Spinal cord (tissue), 4 donors: ENCODE measurements around the gene PPP2R5B. TPM values are rescaled to one million over a fixed set of nuclear protein-coding genes. Genes with fewer than 3 reads are reported as not detected.

Source experiments
- polyA plus RNA-seq, 2 donors: library from polyadenylated mRNA; unstranded; fragments of 120-200 nt; gene quantifications; one replicate each; pipeline ENCODE4 v1.2.1, GENCODE V29; 2013; ENCODE audit not compliant: insufficient read length in 2 of 2
- small RNA-seq: library from RNA; depleted of rRNA; stranded (forward); fragments of <200 nt; gene quantifications from one replicate; pipeline ENCODE3, GENCODE V24; 2014; ENCODE audit warnings: low replicate concordance
- total RNA-seq, 2 donors: library from RNA; depleted of rRNA in 1 of 2; stranded (reverse); fragments of 120-200 nt in 1 of 2; fragments of >200 nt in 1 of 2; gene quantifications; one replicate each; pipeline versions ENCODE4 v1.2.3 to v1.2.4, GENCODE V29; 2013 to 2014

PPP2R5B gene
- total and polyA plus RNA-seq, 4 donors: 26.3 to 99.8 (median 68.2) TPM

Small RNAs within 50 kb of the gene (small RNA-seq; reads per million reads assigned to genes)
- gene MIR6749 (not detected), gene MIR6750 (not detected)

Other genes starting within 250 kb of the PPP2R5B start
- gene NRXN2, start 201.5 kb upstream of the PPP2R5B start, total RNA-seq: 100 to 1,000 TPM in 1 of 2 donors, 10 to 100 TPM in 1; 68.0 to 145 TPM
- gene NRXN2, start 201.5 kb upstream of the PPP2R5B start, polyA plus RNA-seq: 100 to 1,000 TPM; 415 to 424 TPM
- gene RASGRP2, start 180.5 kb upstream of the PPP2R5B start, total RNA-seq: 10 to 100 TPM; 18.8 to 23.7 TPM
- gene RASGRP2, start 180.5 kb upstream of the PPP2R5B start, polyA plus RNA-seq: 10 to 100 TPM; 58.7 to 87.3 TPM
- gene PYGM, start 164.7 kb upstream of the PPP2R5B start, total RNA-seq: 10 to 100 TPM in 1 of 2 donors, 1 to 10 TPM in 1; 9.7 to 13.6 TPM
- gene PYGM, start 164.7 kb upstream of the PPP2R5B start, polyA plus RNA-seq: 10 to 100 TPM in 1 of 2 donors, 1 to 10 TPM in 1; 8.3 to 13.3 TPM
- gene SF1, start 146.1 kb upstream of the PPP2R5B start, total RNA-seq: 100 to 1,000 TPM; 102 to 118 TPM
- 100 to 1,000 TPM; 286 to 377 TPM for gene SF1, start 146.1 kb upstream of the PPP2R5B start, polyA plus RNA-seq
- 10 to 100 TPM; 15.3 to 26.3 TPM for gene MAP4K2, start 121.5 kb upstream of the PPP2R5B start, total RNA-seq
- 10 to 100 TPM; 36.0 to 47.7 TPM for gene MAP4K2, start 121.5 kb upstream of the PPP2R5B start, polyA plus RNA-seq
- gene MEN1, start 114.1 kb upstream of the PPP2R5B start, total RNA-seq: 10 to 100 TPM; 12.4 to 17.6 TPM
- 10 to 100 TPM; 39.3 to 46.7 TPM for gene MEN1, start 114.1 kb upstream of the PPP2R5B start, polyA plus RNA-seq
- gene CDC42BPG, start 80.0 kb upstream of the PPP2R5B start, total RNA-seq: 1 to 10 TPM in 1 of 2 donors, under 1 TPM in 1; 0.59 to 2.0 TPM
- 1 to 10 TPM in 1 of 2 donors, under 1 TPM in 1; 0.43 to 1.5 TPM for gene CDC42BPG, start 80.0 kb upstream of the PPP2R5B start, polyA plus RNA-seq
- 10 to 100 TPM; 40.9 to 75.8 TPM for gene EHD1, start 46.1 kb upstream of the PPP2R5B start, total RNA-seq
- gene EHD1, start 46.1 kb upstream of the PPP2R5B start, polyA plus RNA-seq: 100 to 1,000 TPM in 1 of 2 donors, 10 to 100 TPM in 1; 82.4 to 102 TPM
- 10 to 100 TPM in 1 of 2 donors, 1 to 10 TPM in 1; 8.1 to 14.7 TPM for gene ATG2A, start 7.5 kb upstream of the PPP2R5B start, total RNA-seq
- gene ATG2A, start 7.5 kb upstream of the PPP2R5B start, polyA plus RNA-seq: 10 to 100 TPM; 26.0 to 26.8 TPM
- 1 to 10 TPM in 1 of 2 donors, under 1 TPM in 1; 0.59 to 3.5 TPM for gene GPHA2, start 11.2 kb downstream of the PPP2R5B start, total RNA-seq
- 1 to 10 TPM in 1 of 2 donors, not detected in 1; 1.9 TPM for gene GPHA2, start 11.2 kb downstream of the PPP2R5B start, polyA plus RNA-seq
- under 1 TPM in 1 of 2 donors, not detected in 1; 0.50 TPM for gene MAJIN, start 47.4 kb downstream of the PPP2R5B start, total RNA-seq
- under 1 TPM in 1 of 2 donors, not detected in 1; 0.42 TPM for gene MAJIN, start 47.4 kb downstream of the PPP2R5B start, polyA plus RNA-seq
- under 1 TPM; 0.99 TPM for gene BATF2, start 72.3 kb downstream of the PPP2R5B start, total RNA-seq
- gene BATF2, start 72.3 kb downstream of the PPP2R5B start, polyA plus RNA-seq: 1 to 10 TPM in 1 of 2 donors, under 1 TPM in 1; 0.76 to 1.0 TPM
- gene ARL2, start 89.5 kb downstream of the PPP2R5B start, total RNA-seq: 100 to 1,000 TPM in 1 of 2 donors, 10 to 100 TPM in 1; 75.4 to 120 TPM
- 100 to 1,000 TPM; 119 to 123 TPM for gene ARL2, start 89.5 kb downstream of the PPP2R5B start, polyA plus RNA-seq
- 10 to 100 TPM; 14.4 to 25.7 TPM for gene SNX15, start 102.8 kb downstream of the PPP2R5B start, total RNA-seq
- 10 to 100 TPM; 30.6 to 32.4 TPM for gene SNX15, start 102.8 kb downstream of the PPP2R5B start, polyA plus RNA-seq
- gene SAC3D1, start 116.5 kb downstream of the PPP2R5B start, total RNA-seq: 1 to 10 TPM; 4.0 to 6.4 TPM
- gene SAC3D1, start 116.5 kb downstream of the PPP2R5B start, polyA plus RNA-seq: 10 to 100 TPM; 16.5 to 18.0 TPM
- 10 to 100 TPM in 1 of 2 donors, 1 to 10 TPM in 1; 7.7 to 25.2 TPM for gene NAALADL1, start 133.9 kb downstream of the PPP2R5B start, total RNA-seq
- gene NAALADL1, start 133.9 kb downstream of the PPP2R5B start, polyA plus RNA-seq: 1 to 10 TPM; 5.5 to 8.1 TPM
- 1 to 10 TPM; 5.4 to 8.7 TPM for gene CDCA5, start 159.4 kb downstream of the PPP2R5B start, total RNA-seq
- gene CDCA5, start 159.4 kb downstream of the PPP2R5B start, polyA plus RNA-seq: 10 to 100 TPM; 14.1 to 15.0 TPM
- 10 to 100 TPM; 19.4 to 32.6 TPM for gene ZFPL1, start 159.5 kb downstream of the PPP2R5B start, total RNA-seq
- gene ZFPL1, start 159.5 kb downstream of the PPP2R5B start, polyA plus RNA-seq: 10 to 100 TPM; 35.8 to 37.6 TPM
- gene VPS51, start 171.5 kb downstream of the PPP2R5B start, total RNA-seq: 100 to 1,000 TPM in 1 of 2 donors, 10 to 100 TPM in 1; 91.4 to 122 TPM
- gene VPS51, start 171.5 kb downstream of the PPP2R5B start, polyA plus RNA-seq: 100 to 1,000 TPM; 158 to 165 TPM
- gene TM7SF2, start 187.2 kb downstream of the PPP2R5B start, total RNA-seq: 10 to 100 TPM; 46.6 to 61.8 TPM
- 100 to 1,000 TPM; 104 to 118 TPM for gene TM7SF2, start 187.2 kb downstream of the PPP2R5B start, polyA plus RNA-seq
- 10 to 100 TPM in 1 of 2 donors, 1 to 10 TPM in 1; 2.7 to 10.7 TPM for gene ZNHIT2, start 193.0 kb downstream of the PPP2R5B start, total RNA-seq
- gene ZNHIT2, start 193.0 kb downstream of the PPP2R5B start, polyA plus RNA-seq: 10 to 100 TPM; 10.2 to 14.0 TPM
- gene FAU, start 197.4 kb downstream of the PPP2R5B start, total RNA-seq: 100 to 1,000 TPM; 174 to 693 TPM
- gene FAU, start 197.4 kb downstream of the PPP2R5B start, polyA plus RNA-seq: 100 to 1,000 TPM; 603 to 622 TPM
- 10 to 100 TPM; 36.7 to 55.3 TPM for gene MRPL49, start 197.6 kb downstream of the PPP2R5B start, total RNA-seq
- 10 to 100 TPM; 42.5 to 45.0 TPM for gene MRPL49, start 197.6 kb downstream of the PPP2R5B start, polyA plus RNA-seq
- 10 to 100 TPM; 14.3 to 18.3 TPM for gene SYVN1, start 209.8 kb downstream of the PPP2R5B start, total RNA-seq
- gene SYVN1, start 209.8 kb downstream of the PPP2R5B start, polyA plus RNA-seq: 10 to 100 TPM; 44.2 to 52.6 TPM
- not detected for gene SPDYC, start 245.5 kb downstream of the PPP2R5B start, total RNA-seq
- under 1 TPM in 1 of 2 donors, not detected in 1; 0.17 TPM for gene SPDYC, start 245.5 kb downstream of the PPP2R5B start, polyA plus RNA-seq